OCI-LY3 (cell line): Measurements from ENCODE around the gene PROB1.

Source experiments
- H2AFZ ChIP-seq: fragments of 200-600, 300-600 bp; shearing (Covaris generic); 2 replicates; pipeline ENCODE4 v1.6.0; 2014; ENCODE audit warnings: antibody characterized with exemption, low read depth, low read length
- H3K27ac ChIP-seq: fragments of 200-600, 300-600 bp; sonication (generic); 2 replicates; pipeline ENCODE4 v1.5.1; 2014; ENCODE audit warnings: mild to moderate bottlenecking, low read length, moderate library complexity, mixed read lengths
- H3K27me3 ChIP-seq: fragments of 200-600, 300-600 bp; sonication (generic); 2 replicates; pipeline ENCODE4 v1.6.1; 2014; ENCODE audit warnings: low read depth, low read length, mixed read lengths
- H3K36me3 ChIP-seq: fragments of 200-600, 300-600 bp; sonication (generic); replicated peaks from 2 replicates; pipeline ENCODE3; 2014; ENCODE audit warnings: low read depth, low read length, mixed read lengths
- H3K4me1 ChIP-seq: fragments of 300-600, 200-600 bp; sonication (generic); 2 replicates; pipeline ENCODE4 v1.6.1; 2014; ENCODE audit warnings: low read length, mixed read lengths
- H3K4me2 ChIP-seq: fragments of 200-600, 300-600 bp; sonication (generic); 2 replicates; pipeline ENCODE4 v1.6.1; 2014; ENCODE audit warnings: low read length, mixed read lengths
- H3K4me3 ChIP-seq: fragments of 300-600, 200-600 bp; sonication (generic); 2 replicates; pipeline ENCODE4 v1.5.1; 2014; ENCODE audit warnings: antibody characterized with exemption, mild to moderate bottlenecking, low read length, moderate library complexity
- H3K79me2 ChIP-seq: fragments of 300-600, 200-600 bp; shearing (Covaris generic); 2 replicates; pipeline ENCODE4 v1.6.1; 2014; ENCODE audit warnings: mild to moderate bottlenecking, low read length, mixed read lengths
- H3K9ac ChIP-seq: fragments of 300-600, 200-600 bp; shearing (Covaris generic); 2 replicates; pipeline ENCODE4 v1.6.0; 2014; ENCODE audit warnings: mild to moderate bottlenecking, low read length, moderate library complexity
- H3K9me3 ChIP-seq: fragments of 200-600, 300-600 bp; shearing (Covaris generic); 2 replicates; pipeline ENCODE4 v1.6.1; 2014; ENCODE audit warnings: low read length, mixed read lengths; ENCODE audit not compliant: insufficient read depth
- H4K20me1 ChIP-seq: fragments of 200-600, 300-600 bp; sonication (generic); 2 replicates; pipeline ENCODE4 v1.6.1; 2016; ENCODE audit warnings: low read length, mixed read lengths; ENCODE audit not compliant: insufficient read depth
- CTCF ChIP-seq: fragments of 200-600, 300-600 bp; sonication (generic); IDR thresholded peaks from 2 replicates; pipeline ENCODE4 v1.5.1; 2014; ENCODE audit warnings: antibody characterized with exemption, low read length, low read depth
- EZH2phosphoT487 ChIP-seq: fragments of 200-600 bp; shearing (Covaris generic); IDR thresholded peaks from 2 replicates; pipeline ENCODE4 v1.6.1; 2018; ENCODE audit warnings: antibody characterized with exemption, mixed run types, low read depth

PROB1 gene

GRCh38 chr5:139384591-139385051 is 10.3 kb downstream of the PROB1 start:
- Histone ChIP-seq H3K27ac (no peak overlapping the region), H4K20me1 (no peaks in the 10 kb centered on the region), H2AFZ (peak overlapping the region; percentile 60; the same call in 1 of the 2 replicates), H3K4me1 (peaks cover 29% of the 10 kb centered on the region), H3K79me2 (no peaks in the 10 kb centered on the region), H3K9me3 (no peaks in the 10 kb centered on the region; the same call in 1 of the 2 replicates), H3K9ac (peak overlapping the region; percentile 38; the same call in 1 of the 2 replicates), H3K36me3 (no peaks in the 10 kb centered on the region), H3K4me3 (peak overlapping the region; percentile 65), H3K27me3 (no peaks in the 10 kb centered on the region), H3K4me2 (peak overlapping the region; percentile 81)
- TF ChIP-seq EZH2phosphoT487: no peak
- no peak for TF ChIP-seq CTCF

DNA sequence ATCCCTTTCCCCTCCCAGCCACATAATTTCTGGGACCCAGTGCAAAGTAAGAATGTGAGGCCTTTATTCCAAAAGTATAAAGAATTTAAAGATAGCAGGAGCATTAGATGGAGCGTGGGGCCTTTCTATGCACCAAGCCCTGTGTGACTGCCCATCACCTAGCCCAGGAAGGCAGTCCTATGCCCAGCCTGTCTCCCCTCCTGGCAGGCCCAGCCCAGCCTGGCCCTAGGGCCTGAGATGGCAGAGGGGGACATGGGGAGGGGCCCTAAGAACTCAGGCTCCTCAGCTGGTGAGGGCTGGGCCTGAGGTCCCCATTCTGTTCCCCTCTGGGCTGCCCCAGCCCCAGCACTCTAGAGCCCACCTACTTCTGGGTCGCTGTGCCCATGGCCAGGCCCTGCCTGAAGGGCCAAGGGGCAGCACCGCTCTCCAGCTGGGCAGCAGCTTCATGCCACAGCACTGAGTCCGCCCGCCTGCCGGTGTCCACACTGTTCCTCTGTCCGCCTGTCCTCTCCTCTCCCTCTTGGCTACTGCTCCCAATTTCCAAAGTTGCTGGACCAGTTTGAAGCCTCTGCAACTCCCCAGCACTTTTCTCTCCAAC is 10.8 kb downstream of the PROB1 start:
- Histone ChIP-seq H3K4me3 (no peak overlapping the region), H3K9me3 (no peaks in the 10 kb centered on the region), H3K4me2 (peak overlapping the region; percentile 81), H3K4me1 (peaks cover 24% of the 10 kb centered on the region), H3K9ac (peak overlapping the region; percentile 38; the same call in 1 of the 2 replicates), H2AFZ (no peak overlapping the region), H3K36me3 (no peaks in the 10 kb centered on the region), H3K27ac (no peak overlapping the region), H3K79me2 (no peaks in the 10 kb centered on the region), H4K20me1 (no peaks in the 10 kb centered on the region), H3K27me3 (no peaks in the 10 kb centered on the region)
- TF ChIP-seq CTCF (no peak), EZH2phosphoT487 (no peak)

GRCh38 chr5:139383275-139383992 is 11.5 kb downstream of the PROB1 start, which contains the start of gene SLC23A1:
Gene SLC23A1 (minus strand): TSS chr5:139383297. CDS start chr5:139383253, 44 bp downstream.
- Histone ChIP-seq H3K4me1 (peaks cover 19% of the 10 kb centered on the region), H3K27me3 (no peaks in the 10 kb centered on the region), H3K9ac (no peak within 1 kb of the TSS), H3K4me2 (no peak within 1 kb of the TSS), H3K79me2 (no peaks in the 10 kb centered on the region), H3K27ac (no peak within 1 kb of the TSS), H3K9me3 (no peaks in the 10 kb centered on the region), H3K36me3 (no peaks in the 10 kb centered on the region), H2AFZ (no peak within 1 kb of the TSS), H3K4me3 (no peak within 1 kb of the TSS), H4K20me1 (no peaks in the 10 kb centered on the region)
- TF ChIP-seq EZH2phosphoT487: no peak
- TF ChIP-seq CTCF: no peak

- no peak overlapping the region for H3K9ac ChIP-seq
- peaks cover 15% of the 10 kb centered on the region for H3K4me1 ChIP-seq
- no peak for TF ChIP-seq CTCF
- TF ChIP-seq EZH2phosphoT487: no peak
- H3K79me2 ChIP-seq: no peaks in the 10 kb centered on the region
- no peaks in the 10 kb centered on the region for H3K27me3 ChIP-seq
- no peaks in the 10 kb centered on the region for H3K36me3 ChIP-seq
- no peak overlapping the region for H2AFZ ChIP-seq
- H3K4me3 ChIP-seq: no peak overlapping the region
- H3K4me2 ChIP-seq: no peak overlapping the region
- no peak overlapping the region for H3K27ac ChIP-seq
- no peaks in the 10 kb centered on the region for H4K20me1 ChIP-seq
- H3K9me3 ChIP-seq: no peaks in the 10 kb centered on the region
These were observed 12.1 kb downstream of the PROB1 start for GRCh38 chr5:139382807-139383206.
